Loucy (cell line): ENCODE results near the gene FAF1.

Experiments
- H2AFZ ChIP-seq: fragments of 200-600 bp; sonication (generic); 2 replicates; pipeline ENCODE4 v1.6.0; 2016; ENCODE audit warnings: antibody characterized with exemption, mild to moderate bottlenecking, low read length, moderate library complexity
- H3F3A ChIP-seq: fragments of 200-600 bp; 2 replicates; pipeline ENCODE4 v1.6.0; 2016; ENCODE audit warnings: antibody characterized with exemption, low read depth, mild to moderate bottlenecking
- H3K27me3 ChIP-seq: fragments of 200-600 bp; sonication (generic); 2 replicates; pipeline ENCODE4 v1.6.1; 2014; ENCODE audit warnings: low read length, mild to moderate bottlenecking; ENCODE audit not compliant: insufficient read depth, poor library complexity, severe bottlenecking
- H3K36me3 ChIP-seq: fragments of 200-600 bp; sonication (generic); 2 replicates; pipeline ENCODE4 v1.6.1; 2016; ENCODE audit warnings: low read length; ENCODE audit not compliant: insufficient read depth
- H3K4me1 ChIP-seq: fragments of 200-600 bp; sonication (generic); 2 replicates; pipeline ENCODE4 v1.5.1; 2014; ENCODE audit warnings: low read length, mild to moderate bottlenecking; ENCODE audit not compliant: insufficient read depth, poor library complexity, severe bottlenecking
- H3K4me2 ChIP-seq: fragments of 200-600 bp; sonication (generic); 2 replicates; pipeline ENCODE4 v1.6.0; 2014; ENCODE audit warnings: antibody characterized with exemption, low read length, low read depth, mild to moderate bottlenecking; ENCODE audit not compliant: poor library complexity, severe bottlenecking
- H3K4me3 ChIP-seq: fragments of 200-600 bp; sonication (generic); 2 replicates; pipeline ENCODE4 v1.5.1; 2014; ENCODE audit warnings: low read length, mild to moderate bottlenecking, mixed read lengths; ENCODE audit not compliant: poor library complexity, severe bottlenecking
- H3K79me2 ChIP-seq: fragments of 200-600 bp; sonication (generic); 2 replicates; pipeline ENCODE4 v1.6.1; 2014; ENCODE audit warnings: low read length; ENCODE audit not compliant: insufficient read depth
- H3K9ac ChIP-seq: fragments of 200-600 bp; sonication (generic); 2 replicates; pipeline ENCODE4 v1.6.0; 2014; ENCODE audit warnings: mild to moderate bottlenecking, low read depth, low read length, moderate library complexity; ENCODE audit not compliant: poor library complexity, severe bottlenecking
- H3K9me2 ChIP-seq: fragments of 200-600 bp; sonication (generic); replicated peaks from 2 replicates; pipeline ENCODE4 v1.6.1; 2016; ENCODE audit warnings: low read depth, low read length, mixed read lengths
- H3K9me3 ChIP-seq: fragments of 200-600 bp; sonication (generic); 2 replicates; pipeline ENCODE4 v1.6.1; 2014; ENCODE audit warnings: mild to moderate bottlenecking, antibody characterized with exemption, low read length, low read depth; ENCODE audit not compliant: insufficient read depth
- H4K20me1 ChIP-seq: fragments of 200-600 bp; sonication (generic); 2 replicates; pipeline ENCODE4 v1.6.0; 2014; ENCODE audit warnings: antibody characterized with exemption, low read length, mild to moderate bottlenecking; ENCODE audit not compliant: insufficient read depth, poor library complexity, severe bottlenecking
- CTCF ChIP-seq: fragments of 200-600 bp; sonication (generic); conservative IDR thresholded peaks from 2 replicates; pipeline ENCODE4 v1.5.1; 2014; ENCODE audit warnings: mild to moderate bottlenecking, antibody characterized with exemption, low read length
- EZH2phosphoT487 ChIP-seq: fragments of 200-600 bp; IDR thresholded peaks from 2 replicates; pipeline ENCODE4 v1.6.1; 2018; ENCODE audit warnings: antibody characterized with exemption, mild to moderate bottlenecking, moderate library complexity, borderline replicate concordance

Gene FAF1

DNA sequence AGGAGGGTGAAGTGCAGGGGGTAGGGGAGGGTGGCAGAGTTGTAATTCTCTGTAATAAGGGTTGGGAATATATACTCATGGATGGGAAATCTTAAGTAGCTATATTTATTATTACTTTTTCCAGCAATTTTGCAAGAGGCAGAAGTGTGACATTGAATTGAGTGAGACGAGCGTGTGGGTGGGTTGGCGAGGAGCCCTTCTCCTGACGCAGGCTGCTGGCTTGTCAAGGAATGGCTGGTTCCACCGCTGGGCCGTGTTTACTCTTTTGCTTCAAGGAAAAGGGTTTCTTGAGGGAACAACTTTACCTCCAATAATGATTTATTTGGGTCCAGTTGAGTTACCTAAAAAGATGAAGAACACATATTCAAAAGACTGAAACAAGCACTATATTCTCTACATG lies 518.9 kb downstream of the FAF1 start:
- H3K4me1 ChIP-seq = no peaks in the 10 kb centered on the region
- H3K4me3 ChIP-seq = no peak overlapping the region
- H3F3A ChIP-seq = no peaks in the 10 kb centered on the region
- H3K27me3 ChIP-seq = no peaks in the 10 kb centered on the region
- peaks cover 30% of the 10 kb centered on the region; the same call in 1 of the 2 replicates for H3K36me3 ChIP-seq
- TF ChIP-seq EZH2phosphoT487 (no peak), CTCF (no peak)
- H3K9me2 ChIP-seq = no peaks in the 10 kb centered on the region
- no peaks in the 10 kb centered on the region for H4K20me1 ChIP-seq
- H3K4me2 ChIP-seq = no peak overlapping the region
- no peaks in the 10 kb centered on the region for H3K9me3 ChIP-seq
- no peak overlapping the region for H3K9ac ChIP-seq
- no peaks in the 10 kb centered on the region for H3K79me2 ChIP-seq
- no peak overlapping the region for H2AFZ ChIP-seq

DNA sequence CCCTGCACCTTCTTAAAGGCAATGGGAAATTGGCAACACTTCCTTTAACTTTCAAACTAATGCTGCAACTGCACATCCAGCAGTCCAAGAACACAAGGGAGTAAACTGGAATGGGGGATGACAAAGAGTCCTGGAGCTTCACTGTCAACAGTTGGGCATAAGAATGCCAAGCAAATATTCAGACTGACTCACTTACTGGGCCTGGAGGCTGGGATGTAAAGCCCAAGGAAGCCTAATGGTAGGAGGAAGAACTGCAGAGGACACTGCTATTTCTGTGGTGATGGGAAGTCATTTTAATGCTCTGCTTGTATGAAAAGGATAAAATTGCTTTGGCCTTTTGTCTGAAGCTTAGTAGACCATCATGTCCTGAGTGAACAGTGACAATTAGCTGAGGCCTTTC lies 521.1 kb downstream of the FAF1 start:
- Histone ChIP-seq H3F3A (no peaks in the 10 kb centered on the region), H3K4me3 (no peak overlapping the region), H3K4me2 (no peak overlapping the region), H3K9me3 (no peaks in the 10 kb centered on the region), H4K20me1 (no peaks in the 10 kb centered on the region), H2AFZ (no peak overlapping the region), H3K9me2 (no peaks in the 10 kb centered on the region), H3K9ac (no peak overlapping the region), H3K27me3 (no peaks in the 10 kb centered on the region), H3K79me2 (no peaks in the 10 kb centered on the region), H3K4me1 (no peaks in the 10 kb centered on the region), H3K36me3 (peaks cover 30% of the 10 kb centered on the region; the same call in 1 of the 2 replicates)
- TF ChIP-seq CTCF (peak; percentile 23; the same call in 1 of the 2 replicates), EZH2phosphoT487 (no peak)

- H3K79me2 ChIP-seq = no peaks in the 10 kb centered on the region
- no peak for TF ChIP-seq EZH2phosphoT487
- no peak for TF ChIP-seq CTCF
- H3F3A ChIP-seq = no peaks in the 10 kb centered on the region
- H2AFZ ChIP-seq = no peak overlapping the region
- no peak overlapping the region for H3K9ac ChIP-seq
- no peaks in the 10 kb centered on the region for H3K9me3 ChIP-seq
- H3K4me3 ChIP-seq = no peak overlapping the region
- H3K27me3 ChIP-seq = no peaks in the 10 kb centered on the region
- H3K4me2 ChIP-seq = no peak overlapping the region
- no peaks in the 10 kb centered on the region for H3K9me2 ChIP-seq
- H3K4me1 ChIP-seq = no peaks in the 10 kb centered on the region
- peaks cover 28% of the 10 kb centered on the region; the same call in 1 of the 2 replicates for H3K36me3 ChIP-seq
- no peaks in the 10 kb centered on the region for H4K20me1 ChIP-seq
Measured at GRCh38 chr1:50436489-50436888, 523.6 kb downstream of the FAF1 start.
